Umbilical cord (tissue), 2 donors: Measurements from ENCODE around the gene GPRIN3. TPM values are rescaled to one million over a fixed set of nuclear protein-coding genes. Genes with fewer than 3 reads are reported as not detected.
A peak's percentile ranks its signal among the peaks of the same experiment; 100 is the strongest.

ENCODE experiments used
- DNase-seq: peaks from one replicate; pipeline ENCODE4 v3.0.0-alpha.2; 2015; ENCODE audit warnings: low spot score
- total RNA-seq: library from RNA; depleted of rRNA; stranded (reverse); fragments of >200 nt; gene quantifications from one replicate; pipeline ENCODE4 v1.2.3, GENCODE V29; 2014; ENCODE audit warnings: low replicate concordance; ENCODE audit not compliant: insufficient read depth

The GPRIN3 gene
- total RNA-seq: 6.3 TPM

DNA sequence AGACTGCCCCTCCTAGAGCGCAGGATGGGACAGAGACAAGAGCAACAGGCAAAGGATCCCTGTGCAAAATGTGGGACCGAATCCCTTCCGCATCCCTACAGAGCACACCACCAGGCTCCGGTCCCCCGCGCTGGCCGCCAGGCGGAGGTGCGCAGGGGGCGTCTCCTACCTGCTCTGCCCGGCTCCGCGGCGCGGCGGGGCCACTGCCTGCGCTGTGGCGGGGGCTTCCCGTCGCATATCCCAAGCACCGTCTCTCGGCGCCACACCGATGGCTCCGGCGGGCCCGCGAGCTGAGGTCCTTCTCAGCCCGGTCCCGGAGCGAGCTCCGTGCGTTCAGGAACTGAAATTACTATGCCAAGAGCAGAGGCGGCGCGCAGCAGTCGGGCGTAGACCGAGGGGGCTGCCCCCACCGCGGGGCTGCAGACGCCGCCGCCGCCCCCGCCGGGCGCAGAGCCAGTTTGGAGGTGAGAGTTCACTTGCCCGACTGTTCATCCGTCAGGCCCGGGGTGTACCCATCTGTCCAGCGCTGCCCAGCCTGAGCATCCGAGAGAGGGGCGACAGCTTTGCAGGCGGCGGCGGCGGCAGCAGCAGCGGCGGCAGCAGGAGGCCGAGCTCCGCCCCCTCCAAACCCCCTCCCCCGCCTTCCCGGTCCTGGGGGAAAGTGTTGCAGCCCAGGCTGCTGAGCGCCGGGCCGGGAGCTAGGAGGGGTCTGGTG is at the start of gene GPRIN3:
TSS of gene GPRIN3 (minus strand) at position 355 of the 715 bp plus-strand sequence. CDS start 57,690 bp downstream, outside the sequence.
- DNase-seq: peak; percentile 51

DNA sequence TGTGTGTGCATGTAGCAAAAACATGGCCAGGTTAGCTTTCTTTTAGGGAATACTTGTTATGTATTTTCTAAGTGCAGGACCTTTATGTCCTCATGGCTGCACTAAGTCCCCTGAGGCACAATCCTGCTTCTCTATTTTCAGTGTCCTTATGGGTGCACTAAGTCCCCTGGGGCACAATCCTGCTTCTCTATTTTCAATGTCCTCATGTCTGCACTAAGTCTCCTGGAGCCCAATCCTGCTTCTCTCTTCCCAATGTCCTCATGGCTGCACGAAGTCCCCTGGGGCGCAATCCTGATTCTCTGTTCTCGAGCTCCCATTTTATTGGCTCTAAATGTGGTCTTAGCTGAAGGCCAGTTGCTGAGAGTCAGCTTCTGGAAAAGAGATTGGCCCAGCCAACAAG is 49.7 kb upstream of the GPRIN3 start:
- no peak for DNase-seq

DNA sequence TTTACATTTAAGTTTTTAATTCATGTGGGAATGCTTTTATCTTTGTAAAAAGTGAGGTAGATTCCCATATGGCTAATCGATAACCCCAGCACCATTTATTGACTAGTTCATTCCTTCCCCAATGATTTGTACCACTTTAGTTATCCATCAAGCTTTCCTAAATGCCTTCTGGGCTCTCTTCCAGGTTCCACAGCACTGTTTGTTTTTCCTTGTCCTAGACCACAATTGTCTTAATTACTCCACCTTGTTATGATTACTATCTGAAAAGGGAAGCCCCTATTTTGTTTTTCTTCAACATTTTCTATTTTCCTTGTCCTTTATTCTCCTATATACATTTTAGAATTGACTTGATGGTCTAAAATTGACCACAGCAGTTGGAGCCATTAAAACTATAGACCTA is 48.5 kb upstream of the GPRIN3 start:
- DNase-seq: no peak

DNA sequence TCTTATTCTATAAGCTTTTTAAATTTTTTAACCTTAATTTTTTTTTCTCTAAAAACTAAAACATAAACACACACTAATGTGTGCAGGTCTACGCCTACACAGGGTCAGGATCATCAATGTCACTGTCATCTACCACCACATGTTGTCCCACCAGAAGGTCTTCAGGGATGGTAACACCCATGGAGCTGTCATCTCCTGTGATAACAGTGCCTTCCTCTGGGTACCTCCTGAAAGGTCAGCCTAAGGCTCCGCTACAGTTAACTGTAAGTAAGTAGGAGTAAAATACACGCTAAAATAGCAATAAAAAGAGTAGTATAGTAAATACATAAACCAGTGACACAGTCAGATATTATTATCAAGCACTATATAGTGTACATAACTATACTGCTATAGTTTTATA is 45.9 kb upstream of the GPRIN3 start:
- no peak for DNase-seq

DNA sequence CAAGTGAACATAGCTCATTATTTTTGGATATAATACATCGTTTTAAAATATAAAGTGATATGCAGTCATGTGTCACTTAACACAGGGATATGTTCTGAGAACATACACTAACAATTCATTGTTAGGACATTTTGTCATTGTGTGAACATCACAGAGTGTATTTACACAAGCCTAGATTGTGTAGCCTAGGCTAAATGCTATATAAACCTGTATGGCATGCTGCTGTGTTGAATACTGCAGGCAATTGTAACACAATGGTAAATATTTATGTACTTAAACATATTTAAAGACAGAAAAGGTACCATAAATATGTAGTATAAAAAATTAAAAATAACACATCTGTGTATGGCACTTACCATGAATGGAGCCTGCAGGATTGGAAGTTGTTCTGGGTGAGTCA is 44.9 kb upstream of the GPRIN3 start:
- no peak for DNase-seq

DNA sequence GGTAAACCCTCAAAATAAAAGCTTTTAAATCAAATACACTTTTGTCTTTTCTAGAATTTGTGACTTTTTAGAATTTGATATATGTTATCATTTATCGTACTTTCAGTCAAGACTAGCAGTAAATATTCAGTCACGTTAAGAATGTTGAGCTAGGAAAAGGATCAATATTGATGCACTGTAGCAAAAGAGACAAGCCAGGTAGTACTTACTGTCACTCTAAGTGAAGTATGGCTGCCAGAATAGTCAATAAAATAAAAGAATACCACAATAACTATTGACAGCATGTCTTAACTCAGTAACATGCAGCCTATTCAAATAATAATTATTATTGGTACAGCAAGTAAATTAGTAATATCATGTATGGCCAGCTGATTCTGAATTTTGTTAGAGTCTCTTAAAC is 43.6 kb upstream of the GPRIN3 start:
- DNase-seq: no peak

DNA sequence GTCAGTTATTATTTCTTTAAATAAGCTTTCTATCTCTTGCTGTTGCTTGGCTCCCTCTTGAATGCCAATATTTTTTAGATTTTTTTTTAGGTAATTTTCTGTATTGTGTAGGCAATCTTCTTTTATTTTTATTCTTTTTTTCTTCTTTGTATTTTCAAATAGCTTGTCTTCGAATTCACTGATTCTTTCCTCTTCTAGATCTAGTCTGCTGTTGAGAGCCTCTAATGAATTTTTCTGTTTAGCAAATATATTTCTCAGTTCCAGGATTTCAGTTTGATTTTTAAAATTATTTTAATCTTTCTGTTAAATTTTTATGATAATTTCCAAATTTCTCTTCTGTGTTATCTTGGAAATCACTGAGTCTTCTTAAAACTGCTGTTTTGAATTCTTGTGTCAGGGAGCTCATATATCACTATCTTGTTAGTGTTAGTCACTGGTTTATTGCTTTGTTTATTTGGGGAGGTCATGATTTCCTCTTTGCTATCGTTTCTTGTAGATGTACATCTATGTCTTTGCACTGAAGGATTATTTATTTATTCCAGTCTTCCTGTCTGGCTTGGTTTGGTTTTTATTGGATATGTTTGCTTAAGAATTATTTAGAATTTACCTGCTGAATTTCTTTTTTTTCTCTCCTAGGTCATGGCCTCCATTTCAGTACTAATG is 39.9 kb upstream of the GPRIN3 start:
- no peak for DNase-seq

DNA sequence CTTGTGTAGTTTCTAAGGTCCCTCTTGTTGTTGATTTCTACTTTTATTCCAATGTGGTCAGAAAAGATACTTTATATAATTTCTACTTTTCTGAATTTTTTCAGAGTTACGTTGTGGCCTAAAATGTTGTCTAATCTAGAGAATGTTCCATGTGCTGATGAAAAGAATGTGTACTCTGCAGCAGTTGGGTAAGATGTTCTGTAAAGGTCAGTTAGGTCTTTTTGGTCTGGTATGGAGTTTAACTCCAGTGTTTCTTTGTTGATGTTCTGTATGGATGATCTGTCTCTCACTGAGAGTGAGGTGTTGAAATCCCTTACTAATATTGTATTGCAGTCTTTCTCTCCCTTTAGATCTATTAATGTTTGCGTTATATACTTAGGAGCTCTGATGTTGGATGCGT is 37.0 kb upstream of the GPRIN3 start:
- no peak for DNase-seq

DNA sequence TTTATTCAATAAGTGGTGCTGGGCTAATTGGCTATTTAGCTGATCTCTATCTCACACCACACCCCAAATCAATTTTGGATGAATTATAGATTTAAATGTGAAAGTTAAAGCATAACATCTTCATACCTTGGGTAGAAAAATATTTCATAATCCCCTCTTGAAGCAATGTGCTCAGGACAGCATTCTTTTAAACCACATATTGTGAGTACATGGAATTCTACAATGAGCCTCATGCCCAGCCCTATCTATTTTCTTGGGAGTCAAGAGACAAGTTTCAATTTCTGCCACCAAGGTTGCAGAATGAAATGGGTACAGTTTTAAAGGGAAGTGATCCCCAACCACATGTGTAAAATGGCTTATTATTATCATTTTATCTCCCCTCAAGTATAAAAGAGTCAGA is 30.6 kb upstream of the GPRIN3 start:
- no peak for DNase-seq

DNA sequence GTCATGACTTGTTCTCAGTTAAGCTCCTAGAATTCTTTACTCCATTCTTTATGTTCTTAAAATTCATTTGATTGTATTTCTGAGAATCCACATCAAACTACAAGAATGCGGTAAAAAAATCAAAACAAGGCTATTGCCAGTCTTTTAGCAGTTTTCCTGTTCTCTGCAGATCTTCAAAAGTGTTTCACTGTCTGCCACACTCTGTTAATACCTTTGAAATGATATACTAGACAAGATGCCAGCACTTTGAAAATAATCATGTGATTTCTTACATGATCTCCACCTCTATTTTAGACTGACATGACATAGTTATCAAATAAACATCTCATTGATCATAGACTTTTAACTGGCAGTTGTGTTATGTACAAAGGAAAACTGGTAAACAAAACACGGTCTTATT is 30.1 kb upstream of the GPRIN3 start:
- DNase-seq: no peak

DNA sequence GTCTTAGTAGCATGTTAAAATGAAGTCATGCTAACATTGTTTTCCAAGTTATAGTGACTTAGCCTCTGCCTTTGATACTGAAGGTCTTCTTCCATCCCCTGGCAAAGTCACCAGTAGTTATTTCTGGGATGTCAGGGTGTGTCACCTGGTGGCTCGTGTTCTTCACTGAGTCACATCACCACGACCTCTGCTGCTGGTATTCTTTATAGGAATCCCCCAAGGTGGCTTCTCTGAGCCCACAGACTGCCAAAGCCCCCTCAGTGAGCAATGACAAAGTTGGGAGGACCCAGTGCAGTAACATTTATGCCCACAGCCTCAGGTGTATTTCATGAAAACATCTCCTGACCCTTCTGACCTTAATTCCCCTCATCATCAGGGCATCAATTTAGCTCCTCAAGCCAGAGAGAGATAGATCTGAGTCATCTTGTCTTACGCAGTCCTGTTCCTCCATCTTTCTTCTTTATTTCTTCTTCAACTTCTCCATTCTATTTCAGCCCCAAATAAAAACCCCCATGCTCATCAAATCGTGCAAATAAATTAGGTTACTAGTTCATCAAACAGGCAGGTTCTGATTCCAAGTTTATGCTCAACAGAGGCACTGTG is 29.3 kb upstream of the GPRIN3 start:
- no peak for DNase-seq

DNA sequence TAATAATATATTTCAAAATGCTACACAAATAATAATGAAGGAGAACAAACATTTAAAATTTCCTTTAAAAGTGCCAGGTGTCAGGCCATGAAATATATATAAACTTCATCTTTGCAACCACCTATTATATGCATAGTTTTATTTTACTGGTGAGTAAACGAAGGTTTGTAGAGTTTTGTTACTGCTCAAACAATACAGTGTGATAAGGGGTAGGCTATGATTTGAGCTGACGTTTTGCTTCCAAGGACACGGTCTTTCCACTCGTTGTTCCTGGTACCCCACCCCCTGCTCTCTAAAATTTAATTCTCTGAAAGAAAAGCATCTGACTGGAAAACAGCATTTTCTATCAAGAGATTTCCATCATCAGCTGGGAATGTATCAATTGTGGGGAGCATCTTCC is 27.2 kb upstream of the GPRIN3 start:
- DNase-seq: no peak

DNA sequence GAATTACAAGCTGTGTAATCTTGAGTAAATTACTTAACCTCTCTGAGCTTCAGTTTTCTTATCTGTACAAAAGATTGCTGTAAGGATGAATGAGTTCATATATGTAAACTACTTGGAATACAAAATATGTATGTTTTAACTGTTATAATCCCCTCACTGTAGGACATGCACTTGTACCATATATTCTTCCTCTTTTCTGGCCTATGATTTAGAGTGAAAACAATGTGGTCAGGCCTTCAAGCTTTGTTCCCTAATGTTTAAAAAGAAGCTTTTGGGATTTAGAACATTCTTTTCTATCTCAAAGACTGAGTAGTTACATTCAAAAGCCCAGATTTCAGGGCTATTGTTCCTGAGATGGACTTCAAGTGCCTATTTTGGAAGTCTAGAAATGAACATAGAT is 26.7 kb upstream of the GPRIN3 start:
- DNase-seq: peak; percentile 5

DNA sequence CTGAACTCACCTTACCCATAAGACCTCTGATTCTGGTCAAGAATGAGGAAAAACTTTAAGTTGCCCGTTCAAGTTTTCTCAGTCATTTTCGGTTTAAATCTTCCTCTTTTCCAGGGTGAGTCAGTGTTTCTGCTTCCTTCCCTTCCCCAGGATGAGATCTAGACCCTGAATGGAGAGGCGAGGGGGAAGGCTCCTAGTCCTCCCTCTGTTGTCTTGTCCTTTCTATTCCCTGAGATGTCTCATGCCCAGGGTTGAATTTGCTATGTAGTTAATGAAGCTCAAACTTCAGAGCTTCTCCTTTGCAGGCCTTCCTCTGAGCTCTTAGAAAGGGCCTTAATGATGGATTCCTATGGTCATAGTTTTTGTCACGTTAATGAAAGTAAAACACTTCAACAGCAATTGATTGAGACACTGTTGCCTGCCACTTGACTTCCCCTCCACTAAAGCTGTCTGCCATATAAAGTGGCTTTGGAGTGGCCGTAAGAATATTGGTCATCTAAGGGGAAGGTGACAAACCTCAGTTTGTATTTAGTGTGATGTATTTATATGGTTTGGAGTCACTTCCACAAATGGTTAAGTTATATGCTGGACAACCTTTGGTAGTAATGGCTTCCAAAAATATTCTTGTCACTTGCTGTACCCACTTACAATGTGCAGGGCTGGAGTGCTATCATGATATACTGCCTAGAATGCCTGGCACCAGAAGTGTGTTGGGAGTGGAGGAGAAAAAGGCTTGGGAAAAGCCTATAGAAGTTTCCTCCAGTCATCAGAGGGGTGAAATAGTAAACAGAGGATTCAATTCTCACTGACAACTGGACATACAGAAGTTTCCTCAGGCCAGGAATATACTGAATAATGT is 24.3 kb upstream of the GPRIN3 start:
- DNase-seq: peak; percentile 16

DNA sequence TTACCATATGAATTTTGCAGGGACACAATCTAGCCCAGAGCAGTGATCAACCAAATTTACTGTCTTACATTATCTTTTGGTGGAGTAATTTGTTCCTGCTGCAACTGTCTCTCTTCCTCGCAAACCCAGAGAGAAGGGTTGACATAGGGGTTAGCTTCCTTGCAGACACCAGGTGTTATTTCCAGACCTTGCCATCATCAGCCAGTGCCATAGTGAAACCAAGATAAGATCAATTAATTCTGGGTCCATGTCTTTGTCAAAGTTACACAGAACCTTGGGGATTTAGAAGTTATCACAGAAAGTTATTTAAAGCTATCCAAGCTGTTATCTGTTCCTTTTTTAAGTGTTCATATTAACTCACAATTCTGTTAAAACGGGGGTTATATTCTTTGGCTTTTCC is 23.6 kb upstream of the GPRIN3 start:
- DNase-seq: no peak

DNA sequence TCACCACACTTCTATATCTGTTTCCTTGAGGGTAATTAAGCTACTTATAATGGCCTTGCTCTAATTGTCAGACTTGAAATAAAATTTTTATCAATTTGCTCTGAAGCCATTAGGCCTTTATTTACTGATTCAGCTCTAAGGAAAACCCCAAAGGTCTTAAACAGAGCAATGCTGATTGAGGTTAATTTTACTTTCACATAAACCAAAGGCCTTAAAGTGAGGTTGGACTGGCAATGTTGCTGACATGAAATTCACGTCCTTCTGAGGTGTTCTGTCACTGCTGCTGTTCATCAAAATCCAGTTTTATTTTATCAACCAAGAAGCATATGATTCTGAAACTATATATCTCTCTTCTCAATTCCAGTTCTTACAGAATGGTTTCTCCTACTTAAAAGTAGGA is 21.7 kb upstream of the GPRIN3 start:
- no peak for DNase-seq

DNA sequence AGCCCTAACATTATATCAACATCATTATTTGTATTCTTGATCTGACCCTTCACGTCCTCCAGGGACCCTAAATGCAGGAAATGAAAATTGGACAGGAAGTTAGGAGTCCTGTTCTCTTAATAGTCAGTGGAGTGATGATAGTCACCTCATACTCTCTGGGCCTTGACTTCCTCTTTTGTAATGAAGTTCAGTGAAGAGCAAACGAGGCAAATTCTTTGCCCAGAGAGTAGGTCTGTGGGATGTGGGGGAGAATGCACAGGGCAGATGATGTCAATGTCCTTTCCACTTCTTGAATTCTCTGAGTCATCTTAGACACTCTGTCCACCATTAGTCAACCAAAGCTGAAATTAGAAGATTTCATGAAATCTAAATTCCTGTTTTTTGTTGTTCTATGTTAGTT is 17.1 kb upstream of the GPRIN3 start:
- DNase-seq: peak; percentile 45

DNA sequence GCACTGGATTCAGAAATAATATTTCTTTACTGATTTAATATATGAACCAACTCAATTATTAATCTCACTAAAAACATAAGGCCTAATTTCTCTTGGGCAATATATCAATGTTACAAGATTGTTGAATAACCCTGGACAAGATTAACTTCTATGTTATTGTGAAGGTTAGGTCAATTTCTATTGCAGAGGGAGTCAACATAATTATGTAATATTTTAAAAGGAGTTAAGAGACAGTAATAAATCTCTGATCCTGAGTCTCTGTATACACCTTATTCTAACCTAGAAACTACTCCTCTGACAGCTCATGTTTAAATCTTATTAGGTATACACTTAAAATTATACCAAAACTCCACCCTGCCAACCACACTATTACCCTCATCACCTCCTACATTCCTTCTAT is 15.1 kb upstream of the GPRIN3 start:
- no peak for DNase-seq

DNA sequence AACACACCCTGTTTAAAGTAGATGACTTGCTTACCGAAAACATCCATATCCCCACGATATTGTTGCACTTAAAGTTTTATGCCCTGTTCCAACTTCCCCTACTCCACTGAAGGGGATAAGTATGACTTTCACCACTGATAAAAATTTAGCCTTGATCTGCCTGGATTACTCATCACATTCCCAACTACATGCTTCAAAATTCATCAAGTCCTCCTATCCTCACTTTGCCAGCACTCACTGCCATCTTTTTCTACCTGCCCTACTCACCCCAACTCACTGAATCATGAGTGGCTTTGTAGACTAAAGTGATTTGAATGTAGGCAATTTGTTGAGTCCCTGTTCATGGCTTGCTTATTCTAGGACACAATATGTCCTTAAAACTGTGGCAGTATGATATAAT is 12.2 kb upstream of the GPRIN3 start:
- DNase-seq: no peak

DNA sequence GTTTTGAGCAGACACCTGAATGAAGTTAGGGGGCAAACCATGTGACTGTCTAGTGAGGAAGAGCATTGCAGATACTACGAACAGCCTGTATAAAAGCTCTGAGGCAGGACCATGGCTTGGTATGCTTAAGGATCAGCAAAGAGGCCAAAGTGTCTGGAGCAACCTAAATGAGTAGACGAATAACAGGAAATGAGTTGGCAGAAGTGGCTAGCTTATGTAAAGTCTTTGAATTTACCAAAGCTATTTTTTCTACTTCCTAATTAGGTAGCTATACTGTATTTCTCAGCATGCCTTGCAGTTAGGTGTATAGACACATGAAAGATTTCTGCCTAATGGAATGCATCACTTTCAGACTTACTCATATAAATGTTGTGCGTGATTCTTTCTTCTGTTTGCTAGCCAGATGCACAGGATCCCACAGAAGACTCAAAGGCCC is 9.3 kb upstream of the GPRIN3 start:
- peak; percentile 15 for DNase-seq

DNA sequence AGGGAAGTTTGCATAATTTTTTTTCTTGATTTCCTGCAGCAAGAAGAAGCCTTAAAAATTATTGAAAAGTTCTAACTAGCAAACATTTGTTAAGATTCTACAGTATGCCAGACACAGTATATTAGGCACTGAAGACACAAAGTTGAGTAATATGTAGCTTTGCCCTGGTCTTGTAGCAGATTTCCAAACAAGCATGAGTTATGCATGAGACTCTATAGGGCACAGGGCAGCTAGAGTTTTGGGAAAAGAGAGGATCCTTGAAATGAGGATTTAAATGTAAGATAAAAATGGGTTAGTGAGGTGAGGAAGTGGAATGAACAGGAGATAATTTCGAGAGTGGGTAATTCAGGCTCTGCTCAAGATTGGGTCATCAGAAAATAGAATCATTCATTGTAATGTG is 8.6 kb upstream of the GPRIN3 start:
- no peak for DNase-seq

DNA sequence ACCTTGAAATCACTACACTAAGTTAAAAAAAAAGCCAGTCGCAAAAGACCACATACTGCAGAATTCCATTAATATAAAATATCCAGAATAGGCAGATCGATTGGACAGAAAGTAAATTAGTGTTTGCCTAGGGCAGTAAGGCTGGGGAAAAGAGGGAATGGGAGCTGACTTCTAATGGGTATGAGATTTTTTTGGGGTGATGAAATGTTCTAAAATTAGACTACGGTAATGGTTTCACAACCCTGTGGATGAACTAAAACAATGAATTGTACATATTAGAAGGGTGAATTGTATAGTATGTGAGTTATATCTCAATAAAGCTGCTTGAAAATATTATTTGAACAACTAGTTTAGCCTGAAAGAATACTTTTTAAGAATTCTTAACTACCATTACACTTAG is 6.7 kb upstream of the GPRIN3 start:
- DNase-seq: no peak
